Muscle layer of duodenum (tissue), 2 donors: ENCODE data around the gene HTRA3.

Source experiments
- H3K27ac ChIP-seq: one replicate; pipeline ENCODE4 v1.7.0; 2013; ENCODE audit warnings: mild to moderate bottlenecking, low read length
- H3K27me3 ChIP-seq: one replicate; pipeline ENCODE4 v1.7.0; 2013; ENCODE audit warnings: low read depth, mild to moderate bottlenecking, control low read depth, low read length
- H3K36me3 ChIP-seq, 2 donors: one replicate each; pipeline ENCODE4 v1.7.0; 2013; ENCODE audit warnings: low read length in 2 of 2, control low read depth in 1 of 2, mild to moderate bottlenecking in 1 of 2; ENCODE audit not compliant: insufficient read depth in 2 of 2, control insufficient read depth in 1 of 2
- H3K4me1 ChIP-seq, 2 donors: one replicate each; pipeline ENCODE4 v1.7.0; 2013; ENCODE audit warnings: low read length in 2 of 2, mild to moderate bottlenecking in 2 of 2, control low read depth in 1 of 2, moderate library complexity in 1 of 2; ENCODE audit not compliant: insufficient read depth in 2 of 2, control insufficient read depth in 1 of 2
- H3K4me3 ChIP-seq, 2 donors: one replicate each; pipeline ENCODE4 v1.7.0; 2013; ENCODE audit warnings: low read length in 2 of 2, low read depth in 1 of 2, mild to moderate bottlenecking in 1 of 2
- H3K9me3 ChIP-seq, 2 donors: one replicate each; pipeline ENCODE4 v1.7.0; 2013; ENCODE audit warnings: low read length in 2 of 2, control low read depth in 1 of 2, mild to moderate bottlenecking in 1 of 2; ENCODE audit not compliant: control insufficient read depth in 1 of 2
- donor health status: healthy.

HTRA3 gene

GRCh38 chr4:8319731-8320385 is 50.3 kb downstream of the HTRA3 start:
- Histone ChIP-seq H3K36me3 (no peaks in the 10 kb centered on the region), H3K27me3 (no peaks in the 10 kb centered on the region), H3K27ac (no peak overlapping the region), H3K9me3 (no peaks in the 10 kb centered on the region), H3K4me3 (no peak overlapping the region), H3K4me1 (peaks cover 0 to 36% of the 10 kb centered on the region in 2 donors)

- Histone ChIP-seq H3K4me1 (peaks cover 0 to 32% of the 10 kb centered on the region in 2 donors), H3K27me3 (no peaks in the 10 kb centered on the region), H3K9me3 (no peaks in the 10 kb centered on the region), H3K36me3 (no peaks in the 10 kb centered on the region), H3K4me3 (no peak overlapping the region), H3K27ac (no peak overlapping the region)
Observed at GRCh38 chr4:8320386-8320750, 50.8 kb downstream of the HTRA3 start.

- Histone ChIP-seq H3K4me3 (no peak overlapping the region), H3K4me1 (peaks cover 0 to 24% of the 10 kb centered on the region in 2 donors), H3K9me3 (peaks cover 0 to 3% of the 10 kb centered on the region in 2 donors), H3K36me3 (no peaks in the 10 kb centered on the region), H3K27me3 (no peaks in the 10 kb centered on the region), H3K27ac (no peak overlapping the region)
Observed at GRCh38 chr4:8321220-8321619, 51.7 kb downstream of the HTRA3 start.

- H3K27ac ChIP-seq, result no peak overlapping the region
- peaks cover 0 to 19% of the 10 kb centered on the region in 2 donors for H3K4me1 ChIP-seq
- peaks cover 0 to 8% of the 10 kb centered on the region in 2 donors for H3K9me3 ChIP-seq
- H3K27me3 ChIP-seq, result no peaks in the 10 kb centered on the region
- H3K4me3 ChIP-seq, result no peak overlapping the region
- no peaks in the 10 kb centered on the region for H3K36me3 ChIP-seq
Observed at GRCh38 chr4:8321771-8322170, 52.2 kb downstream of the HTRA3 start.

- Histone ChIP-seq H3K9me3 (peaks cover 0 to 11% of the 10 kb centered on the region in 2 donors), H3K4me3 (no peak overlapping the region), H3K36me3 (no peaks in the 10 kb centered on the region), H3K27me3 (no peaks in the 10 kb centered on the region), H3K4me1 (peaks cover 0 to 19% of the 10 kb centered on the region in 2 donors), H3K27ac (no peak overlapping the region)
Observed at GRCh38 chr4:8322794-8323704, 53.5 kb downstream of the HTRA3 start.

GRCh38 chr4:8323947-8324555 is 54.5 kb downstream of the HTRA3 start:
- Histone ChIP-seq H3K4me3 (no peak overlapping the region), H3K27ac (no peak overlapping the region), H3K9me3 (peaks cover 0 to 11% of the 10 kb centered on the region in 2 donors), H3K27me3 (no peaks in the 10 kb centered on the region), H3K36me3 (no peaks in the 10 kb centered on the region), H3K4me1 (peaks cover 0 to 16% of the 10 kb centered on the region in 2 donors)

- no peaks in the 10 kb centered on the region for H3K36me3 ChIP-seq
- no peak overlapping the region for H3K4me3 ChIP-seq
- H3K27ac ChIP-seq, result no peak overlapping the region
- peaks cover 0 to 11% of the 10 kb centered on the region in 2 donors for H3K9me3 ChIP-seq
- H3K4me1 ChIP-seq, result peaks cover 0 to 11% of the 10 kb centered on the region in 2 donors
- no peaks in the 10 kb centered on the region for H3K27me3 ChIP-seq
Observed at GRCh38 chr4:8324640-8325239, 55.2 kb downstream of the HTRA3 start.

- H3K4me1 ChIP-seq, result peaks cover 0 to 4% of the 10 kb centered on the region in 2 donors
- H3K27ac ChIP-seq, result no peak overlapping the region
- H3K36me3 ChIP-seq, result no peaks in the 10 kb centered on the region
- peaks cover 0 to 11% of the 10 kb centered on the region in 2 donors for H3K9me3 ChIP-seq
- no peak overlapping the region for H3K4me3 ChIP-seq
- H3K27me3 ChIP-seq, result no peaks in the 10 kb centered on the region
Observed at GRCh38 chr4:8325291-8325973, 55.9 kb downstream of the HTRA3 start.

GRCh38 chr4:8326206-8326605 is 56.7 kb downstream of the HTRA3 start:
- Histone ChIP-seq H3K36me3 (no peaks in the 10 kb centered on the region), H3K27ac (no peak overlapping the region), H3K9me3 (peaks cover 0 to 11% of the 10 kb centered on the region in 2 donors), H3K4me1 (no peaks in the 10 kb centered on the region), H3K4me3 (no peak overlapping the region), H3K27me3 (no peaks in the 10 kb centered on the region)

GRCh38 chr4:8328456-8328855 is 58.9 kb downstream of the HTRA3 start:
- Histone ChIP-seq H3K36me3 (no peaks in the 10 kb centered on the region), H3K4me3 (no peak overlapping the region), H3K9me3 (peaks cover 0 to 11% of the 10 kb centered on the region in 2 donors), H3K4me1 (no peaks in the 10 kb centered on the region), H3K27ac (no peak overlapping the region), H3K27me3 (no peaks in the 10 kb centered on the region)
